ENCODE data around the gene VAMP5.
"Not testable (repeated sequence)": the region's sequence is repeated elsewhere in the genome, so short reads cannot be mapped to it uniquely, and the experiment has no call there.

VAMP5 gene

GRCh38 chr2:85584857-85585780 is 888 bp downstream of the VAMP5 start:
- DNase-seq (ENCODE audit: low spot score) = no peak

- no peak for DNase-seq (ENCODE audit: low spot score)
Measured at GRCh38 chr2:85585781-85586105, 1.5 kb downstream of the VAMP5 start.

- DNase-seq (ENCODE audit: low spot score) = no peak
Measured at GRCh38 chr2:85588236-85588635, 4.0 kb downstream of the VAMP5 start.

GRCh38 chr2:85588645-85589044 is 4.4 kb downstream of the VAMP5 start:
- DNase-seq (ENCODE audit: low spot score) = no peak

- no peak for DNase-seq (ENCODE audit: low spot score)
Measured at GRCh38 chr2:85589181-85589580, 5.0 kb downstream of the VAMP5 start.

- DNase-seq (ENCODE audit: low spot score) = no peak
Measured at GRCh38 chr2:85589982-85590791, 6.0 kb downstream of the VAMP5 start.

GRCh38 chr2:85590950-85591349 is 6.7 kb downstream of the VAMP5 start:
- no peak for DNase-seq (ENCODE audit: low spot score)

- no peak for DNase-seq (ENCODE audit: low spot score)
Measured at GRCh38 chr2:85591563-85591962, 7.3 kb downstream of the VAMP5 start.

GRCh38 chr2:85592299-85592698 is 8.1 kb downstream of the VAMP5 start:
- DNase-seq (ENCODE audit: low spot score) = not testable (repeated sequence)

GRCh38 chr2:85593023-85593422 is 8.8 kb downstream of the VAMP5 start:
- DNase-seq (ENCODE audit: low spot score) = no peak

GRCh38 chr2:85594715-85595300 is 10.6 kb downstream of the VAMP5 start:
- DNase-seq (ENCODE audit: low spot score) = no peak

- DNase-seq (ENCODE audit: low spot score) = peak; percentile 100
Measured at GRCh38 chr2:85595301-85596025, 11.2 kb downstream of the VAMP5 start, which contains the start of gene RNF181. RNF181 (plus strand) TSS chr2:85595745; CDS start chr2:85595764, 19 bp downstream.

- no peak for DNase-seq (ENCODE audit: low spot score)
Measured at GRCh38 chr2:85596026-85596333, 11.7 kb downstream of the VAMP5 start.

- no peak for DNase-seq (ENCODE audit: low spot score)
Measured at GRCh38 chr2:85596486-85597143, 12.4 kb downstream of the VAMP5 start.

GRCh38 chr2:85597241-85597640 is 13.0 kb downstream of the VAMP5 start:
- no peak for DNase-seq (ENCODE audit: low spot score)

- DNase-seq (ENCODE audit: low spot score) = no peak
Measured at GRCh38 chr2:85598594-85599340, 14.5 kb downstream of the VAMP5 start.

GRCh38 chr2:85599468-85600234 is 15.4 kb downstream of the VAMP5 start:
- no peak for DNase-seq (ENCODE audit: low spot score)

GRCh38 chr2:85600235-85600575 is 16.0 kb downstream of the VAMP5 start:
- no peak for DNase-seq (ENCODE audit: low spot score)

GRCh38 chr2:85600951-85601770 is 16.9 kb downstream of the VAMP5 start:
- no peak for DNase-seq (ENCODE audit: low spot score)
